ENCODE measurements around the gene ABI3.

ABI3 gene

GRCh38 chr17:49197346-49197998 lies 13.0 kb upstream of the ABI3 start:
- no peak for DNase-seq (ENCODE audit: low read depth in 2 of 2)

GRCh38 chr17:49198211-49198610 lies 12.3 kb upstream of the ABI3 start:
- no peak for DNase-seq (ENCODE audit: low read depth in 2 of 2)

- no peak for DNase-seq (ENCODE audit: low read depth in 2 of 2)
These were observed 10.0 kb upstream of the ABI3 start for GRCh38 chr17:49200423-49201083.

GRCh38 chr17:49201481-49201927 lies 9.0 kb upstream of the ABI3 start:
- DNase-seq (ENCODE audit: low read depth in 2 of 2), result peak; percentile 27 to 28

- no peak for DNase-seq (ENCODE audit: low read depth in 2 of 2)
These were observed 6.7 kb upstream of the ABI3 start for GRCh38 chr17:49203796-49204195.

- DNase-seq (ENCODE audit: low read depth in 2 of 2), result no peak
These were observed 6.0 kb upstream of the ABI3 start for GRCh38 chr17:49204516-49204915.

GRCh38 chr17:49209061-49209571 lies 1.4 kb upstream of the ABI3 start:
- DNase-seq (ENCODE audit: low read depth in 2 of 2), result no peak

- DNase-seq (ENCODE audit: low read depth in 2 of 2), result no peak
These were observed 2.9 kb downstream of the ABI3 start for GRCh38 chr17:49213399-49213798.

- no peak for DNase-seq (ENCODE audit: low read depth in 2 of 2)
These were observed 3.3 kb downstream of the ABI3 start for GRCh38 chr17:49213847-49214246.

GRCh38 chr17:49214676-49215360 lies 4.3 kb downstream of the ABI3 start:
- DNase-seq (ENCODE audit: low read depth in 2 of 2), result no peak

GRCh38 chr17:49216482-49216881 lies 6.0 kb downstream of the ABI3 start:
- DNase-seq (ENCODE audit: low read depth in 2 of 2), result no peak

- no peak for DNase-seq (ENCODE audit: low read depth in 2 of 2)
These were observed 6.6 kb downstream of the ABI3 start for GRCh38 chr17:49216953-49217650.

GRCh38 chr17:49217651-49218413 lies 7.3 kb downstream of the ABI3 start:
- no peak for DNase-seq (ENCODE audit: low read depth in 2 of 2)

- no peak for DNase-seq (ENCODE audit: low read depth in 2 of 2)
These were observed 8.7 kb downstream of the ABI3 start for GRCh38 chr17:49218941-49219913.

- DNase-seq (ENCODE audit: low read depth in 2 of 2), result no peak
These were observed 9.5 kb downstream of the ABI3 start for GRCh38 chr17:49219987-49220386.

GRCh38 chr17:49223168-49223516 lies 12.6 kb downstream of the ABI3 start:
- DNase-seq (ENCODE audit: low read depth in 2 of 2), result no peak

GRCh38 chr17:49223517-49224197 lies 13.2 kb downstream of the ABI3 start:
- DNase-seq (ENCODE audit: low read depth in 2 of 2), result no peak

GRCh38 chr17:49224198-49224996 lies 13.9 kb downstream of the ABI3 start:
- DNase-seq (ENCODE audit: low read depth in 2 of 2), result no peak

GRCh38 chr17:49224997-49225337 lies 14.5 kb downstream of the ABI3 start:
- no peak for DNase-seq (ENCODE audit: low read depth in 2 of 2)
